IMR-90 (cell line): Measurements from ENCODE around the gene PAQR4. TPM values are rescaled to one million over a fixed set of nuclear protein-coding genes. Genes with fewer than 3 reads are reported as not detected.
A peak's percentile ranks its signal among the peaks of the same experiment; 100 is the strongest.

Source experiments
- ATAC-seq: fragments of 200-7000 bp; cut with Tn5 transposase; 2 replicates; pipeline ENCODE4 v1.9.1; 2020; ENCODE audit warnings: low read depth, mild to moderate bottlenecking, moderate library complexity
- BruUV-seq: library from RNA; stranded (reverse); fragments of 400-500 nt; replicated peaks from 2 replicates; lab custom pipeline; 2021; lab: Mats Ljungman, UMichigan
- CTCF ChIA-PET: fragments of 300-600 bp; formaldehyde crosslinking; extraction: SDS; loops from one replicate; lab custom pipeline; 2021; ENCODE audit warnings: antibody characterized with exemption; lab: Yijun Ruan, JAX
- POLR2A ChIA-PET: fragments of 300-600 bp; sonication (Branson Sonifier 250); formaldehyde crosslinking; loops from one replicate; lab custom pipeline; 2022; ENCODE audit warnings: antibody characterized with exemption; ENCODE audit not compliant: unreplicated experiment; lab: Charles Lee
- DNase-seq: peaks from one replicate; pipeline ENCODE4 v3.0.0; 2013
- H2AFZ ChIP-seq: replicated peaks from 2 replicates; pipeline ENCODE3; 2013; ENCODE audit warnings: low read length, mild to moderate bottlenecking; ENCODE audit not compliant: poor library complexity
- H2AK5ac ChIP-seq: 2 replicates; pipeline ENCODE4 v1.6.1; 2013; ENCODE audit warnings: low read depth, low read length, inconsistent platforms
- H2AK9ac ChIP-seq: replicated peaks from 2 replicates; pipeline ENCODE3; 2013; ENCODE audit warnings: mild to moderate bottlenecking, low read depth, low read length, moderate library complexity; ENCODE audit not compliant: poor library complexity
- H2BK120ac ChIP-seq: 2 replicates; pipeline ENCODE4 v1.6.1; 2013; ENCODE audit warnings: low read depth, low read length, inconsistent platforms
- H2BK15ac ChIP-seq: 3 replicates; pipeline ENCODE4 v1.6.1; 2013; ENCODE audit warnings: low read depth, low read length, inconsistent platforms
- H2BK20ac ChIP-seq: 2 replicates; pipeline ENCODE4 v1.6.1; 2013; ENCODE audit warnings: low read depth, mild to moderate bottlenecking, inconsistent platforms, low read length, moderate library complexity
- H2BK5ac ChIP-seq: 2 replicates; pipeline ENCODE4 v1.6.1; 2013; ENCODE audit warnings: mild to moderate bottlenecking, low read depth, low read length, inconsistent platforms; ENCODE audit not compliant: poor library complexity, severe bottlenecking
- H3K14ac ChIP-seq: replicated peaks from 2 replicates; pipeline ENCODE4 v1.6.1; 2013; ENCODE audit warnings: low read depth, low read length, inconsistent platforms
- H3K18ac ChIP-seq: 2 replicates; pipeline ENCODE4 v1.6.1; 2013; ENCODE audit warnings: low read depth, low read length, control low read depth
- H3K23ac ChIP-seq: 2 replicates; pipeline ENCODE4 v1.6.1; 2013; ENCODE audit warnings: low read depth, low read length, inconsistent platforms
- H3K27ac ChIP-seq: 2 replicates; pipeline ENCODE4 v1.5.1; 2013; ENCODE audit warnings: mild to moderate bottlenecking, control low read depth, low read length; ENCODE audit not compliant: insufficient read depth
- H3K27me3 ChIP-seq: 2 replicates; pipeline ENCODE4 v1.6.1; 2013; ENCODE audit warnings: low read length; ENCODE audit not compliant: control insufficient read depth, insufficient read depth
- H3K36me3 ChIP-seq: 2 replicates; pipeline ENCODE4 v1.6.1; 2013; ENCODE audit warnings: low read length, mixed read lengths; ENCODE audit not compliant: control insufficient read depth, insufficient read depth
- H3K4ac ChIP-seq: 2 replicates; pipeline ENCODE4 v1.6.1; 2013; ENCODE audit warnings: low read depth, low read length, inconsistent platforms
- H3K4me1 ChIP-seq: 2 replicates; pipeline ENCODE4 v1.6.1; 2013; ENCODE audit warnings: low read length, mixed read lengths; ENCODE audit not compliant: control insufficient read depth, insufficient read depth
- H3K4me2 ChIP-seq: 2 replicates; pipeline ENCODE4 v1.6.1; 2013; ENCODE audit warnings: low read depth, mild to moderate bottlenecking, control low read depth, low read length, moderate library complexity
- H3K4me3 ChIP-seq: 2 replicates; pipeline ENCODE4 v1.5.1; 2013; ENCODE audit warnings: low read depth, mild to moderate bottlenecking, control low read depth, low read length, moderate library complexity; ENCODE audit not compliant: insufficient read depth
- H3K56ac ChIP-seq: 2 replicates; pipeline ENCODE4 v1.6.1; 2013; ENCODE audit warnings: low read length, inconsistent platforms; ENCODE audit not compliant: insufficient read depth; ENCODE audit errors: extremely low read depth
- H3K79me1 ChIP-seq, 2 experiments: 2 replicates each; pipeline ENCODE4 v1.6.1; 2013; ENCODE audit warnings: low read length in 2 of 2, inconsistent platforms in 1 of 2, low read depth in 1 of 2
- H3K9ac ChIP-seq: 2 replicates; pipeline ENCODE4 v1.6.1; 2013; ENCODE audit warnings: low read depth, low read length, control low read depth
- H3K9me1 ChIP-seq: 2 replicates; pipeline ENCODE4 v1.6.1; 2013; ENCODE audit warnings: low read length, inconsistent platforms; ENCODE audit not compliant: insufficient read depth
- H3K9me3 ChIP-seq: 2 replicates; pipeline ENCODE4 v1.6.1; 2013; ENCODE audit warnings: low read length; ENCODE audit not compliant: control insufficient read depth, insufficient read depth
- H4K20me1 ChIP-seq: 2 replicates; pipeline ENCODE4 v1.6.1; 2013; ENCODE audit warnings: low read length, inconsistent platforms; ENCODE audit not compliant: insufficient read depth
- H4K5ac ChIP-seq: 2 replicates; pipeline ENCODE4 v1.6.1; 2013; ENCODE audit warnings: mild to moderate bottlenecking, low read depth, low read length, control low read depth
- H4K8ac ChIP-seq, 2 experiments: 2 replicates each; pipeline ENCODE4 v1.6.1; 2013; ENCODE audit warnings: low read depth in 2 of 2, low read length in 2 of 2, control low read depth in 1 of 2, inconsistent platforms in 1 of 2
- H4K91ac ChIP-seq: 2 replicates; pipeline ENCODE4 v1.6.1; 2013; ENCODE audit warnings: low read depth, low read length, inconsistent platforms; ENCODE audit not compliant: insufficient read depth
- BHLHE40 ChIP-seq: fragments of 150-350 bp; IDR thresholded peaks from 2 replicates; pipeline ENCODE4 v1.6.1; 2016; ENCODE audit warnings: mild to moderate bottlenecking, low read depth, low read length
- CEBPB ChIP-seq: IDR thresholded peaks from 2 replicates; pipeline ENCODE4 v1.6.1; 2012; ENCODE audit warnings: low read depth, low read length, improper control_type of control experiment
- CHD1 ChIP-seq: IDR thresholded peaks from 2 replicates; pipeline ENCODE4 v1.6.1; 2012; ENCODE audit warnings: low read depth, low read length, improper control_type of control experiment
- FOS ChIP-seq: fragments of 150-350 bp; IDR thresholded peaks from 2 replicates; pipeline ENCODE4 v1.6.1; 2016; ENCODE audit warnings: low read depth, low read length
- MAFK ChIP-seq: IDR thresholded peaks from 2 replicates; pipeline ENCODE4 v1.6.1; 2012; ENCODE audit warnings: low read depth, low read length, improper control_type of control experiment
- RAD21 ChIP-seq: IDR thresholded peaks from 2 replicates; pipeline ENCODE4 v1.6.1; 2012; ENCODE audit warnings: low read length, improper control_type of control experiment
- RCOR1 ChIP-seq: IDR thresholded peaks from 2 replicates; pipeline ENCODE4 v1.6.1; 2012; ENCODE audit warnings: mild to moderate bottlenecking, low read length, improper control_type of control experiment; ENCODE audit not compliant: insufficient replicate concordance
- SMC3 ChIP-seq: fragments of 150-350 bp; IDR thresholded peaks from 2 replicates; pipeline ENCODE4 v1.6.1; 2016; ENCODE audit warnings: low read depth, mild to moderate bottlenecking, antibody characterized with exemption, low read length, moderate library complexity
- WGBS, 2 experiments: methylation state at CpG; one replicate each; pipeline versions ENCODE4 v1.1.5 to v1.1.7; 2013; ENCODE audit warnings: missing lambda C conversion rate in 2 of 2; ENCODE audit not compliant: insufficient read length in 1 of 2; ENCODE audit errors: extremely low coverage in 2 of 2; 5-methylcytosine and 5-hydroxymethylcytosine counted together
- dilution Hi-C: fragments of 300-500 bp; cut with HindIII; formaldehyde crosslinking; loops from one replicate; pipeline ENCODE4 v1.14.3; 2018; ENCODE audit warnings: low sequenced_read_pairs; ENCODE audit not compliant: unreplicated experiment
- in situ Hi-C: fragments of 300-500 bp; cut with MboI; formaldehyde crosslinking; loops from 3 replicates; pipeline ENCODE4 v1.14.3; 2019; ENCODE audit warnings: low sequenced_read_pairs, inconsistent platforms, mixed read lengths
- intact Hi-C: fragments of 100-400 bp; cut with micrococcal nuclease; formaldehyde crosslinking; loops from 2 replicates; pipeline ENCODE4 v1.10.0; 2022
- polyA plus RNA-seq, 3 experiments: library from polyadenylated mRNA; depleted of rRNA; stranded (reverse); fragments of >200 nt; gene quantifications; 2 replicates each; pipeline ENCODE4 v1.2.3, GENCODE V29; 2012; ENCODE audit warnings: low replicate concordance in 1 of 3
- total RNA-seq: library from RNA; depleted of rRNA; stranded (reverse); fragments of >200 nt; gene quantifications from 2 replicates; pipeline ENCODE4 v1.2.3, GENCODE V29; 2012
- TF ChIP-seq, protein P1 (sequence below): conservative IDR thresholded peaks from 2 replicates; pipeline ENCODE4 v1.5.1; 2012; ENCODE audit warnings: mild to moderate bottlenecking, low read depth, low read length, improper control_type of control experiment
- TF ChIP-seq, protein P2 (sequence below): fragments of 150-350 bp; IDR thresholded peaks from 2 replicates; pipeline ENCODE4 v1.6.1; 2016; ENCODE audit warnings: low read depth, mild to moderate bottlenecking, low read length, moderate library complexity, borderline replicate concordance

PAQR4 gene
- total and polyA plus RNA-seq, 2 of the 4 experiments (the other 2 are of a cell fraction): 2.2 to 10.0 TPM

DNA sequence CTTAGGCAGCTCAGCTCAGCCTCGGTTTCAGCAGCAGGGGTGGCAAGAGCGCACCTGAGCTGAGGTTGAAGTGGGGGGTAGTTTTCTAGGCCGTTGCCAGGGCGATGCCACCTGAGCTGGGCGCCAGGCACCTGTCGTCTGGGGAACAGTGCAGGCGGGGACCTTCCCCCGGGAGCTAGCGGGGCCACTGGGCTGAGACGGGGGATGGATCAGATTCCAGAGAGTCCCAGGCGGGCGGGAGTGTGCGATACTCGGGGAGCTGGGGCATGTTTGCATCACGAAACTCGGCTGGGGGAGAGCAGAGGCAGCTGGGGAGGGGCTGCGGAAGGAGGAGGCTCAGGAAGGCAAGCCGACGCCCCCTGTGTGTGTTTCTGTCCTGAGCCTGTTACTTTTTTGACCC lies 43.1 kb downstream of the PAQR4 start:
- BruUV-seq: no TSS peak
- no peak overlapping the region for H3K4ac ChIP-seq
- H2AFZ ChIP-seq: peak overlapping the region; percentile 28
- ChIA-PET POLR2A (interaction anchor here (1.4 kb wide), 1 partner anchor 11 kb away, joined by 3 read pairs; no protein-coding TSS in a partner anchor), CTCF (interaction anchor here (0.6 kb wide), 2 partner anchors 8 to 29 kb away, joined by 3 to 5 read pairs; no protein-coding TSS in a partner anchor)
- H3K4me3 ChIP-seq: no peak overlapping the region
- dilution Hi-C loops (no loop called here), in situ Hi-C loops (no loop called here), intact Hi-C loops (no loop called here)
- H3K27me3 ChIP-seq: peaks cover 45% of the 10 kb centered on the region
- H4K20me1 ChIP-seq: peaks cover 4% of the 10 kb centered on the region; the same call in 1 of the 2 replicates
- H3K23ac ChIP-seq: no peak overlapping the region
- no peak overlapping the region for H2BK15ac ChIP-seq
- H3K4me1 ChIP-seq: peaks cover 3% of the 10 kb centered on the region; the same call in 1 of the 2 replicates
- no peak overlapping the region for H2BK120ac ChIP-seq
- H3K79me1 ChIP-seq: no peaks in the 10 kb centered on the region
- no peak overlapping the region for H3K4me2 ChIP-seq
- no peak overlapping the region for H2BK5ac ChIP-seq
- H4K8ac ChIP-seq: no peak overlapping the region
- no peak overlapping the region for H4K91ac ChIP-seq
- no peak for TF ChIP-seq CHD1
- TF ChIP-seq SMC3: no peak
- TF ChIP-seq CEBPB: no peak
- TF ChIP-seq BHLHE40: no peak
- TF ChIP-seq, protein P1, sequence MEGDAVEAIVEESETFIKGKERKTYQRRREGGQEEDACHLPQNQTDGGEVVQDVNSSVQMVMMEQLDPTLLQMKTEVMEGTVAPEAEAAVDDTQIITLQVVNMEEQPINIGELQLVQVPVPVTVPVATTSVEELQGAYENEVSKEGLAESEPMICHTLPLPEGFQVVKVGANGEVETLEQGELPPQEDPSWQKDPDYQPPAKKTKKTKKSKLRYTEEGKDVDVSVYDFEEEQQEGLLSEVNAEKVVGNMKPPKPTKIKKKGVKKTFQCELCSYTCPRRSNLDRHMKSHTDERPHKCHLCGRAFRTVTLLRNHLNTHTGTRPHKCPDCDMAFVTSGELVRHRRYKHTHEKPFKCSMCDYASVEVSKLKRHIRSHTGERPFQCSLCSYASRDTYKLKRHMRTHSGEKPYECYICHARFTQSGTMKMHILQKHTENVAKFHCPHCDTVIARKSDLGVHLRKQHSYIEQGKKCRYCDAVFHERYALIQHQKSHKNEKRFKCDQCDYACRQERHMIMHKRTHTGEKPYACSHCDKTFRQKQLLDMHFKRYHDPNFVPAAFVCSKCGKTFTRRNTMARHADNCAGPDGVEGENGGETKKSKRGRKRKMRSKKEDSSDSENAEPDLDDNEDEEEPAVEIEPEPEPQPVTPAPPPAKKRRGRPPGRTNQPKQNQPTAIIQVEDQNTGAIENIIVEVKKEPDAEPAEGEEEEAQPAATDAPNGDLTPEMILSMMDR: no peak
- TF ChIP-seq RAD21: no peak
- TF ChIP-seq RCOR1: no peak
- TF ChIP-seq, protein P2, sequence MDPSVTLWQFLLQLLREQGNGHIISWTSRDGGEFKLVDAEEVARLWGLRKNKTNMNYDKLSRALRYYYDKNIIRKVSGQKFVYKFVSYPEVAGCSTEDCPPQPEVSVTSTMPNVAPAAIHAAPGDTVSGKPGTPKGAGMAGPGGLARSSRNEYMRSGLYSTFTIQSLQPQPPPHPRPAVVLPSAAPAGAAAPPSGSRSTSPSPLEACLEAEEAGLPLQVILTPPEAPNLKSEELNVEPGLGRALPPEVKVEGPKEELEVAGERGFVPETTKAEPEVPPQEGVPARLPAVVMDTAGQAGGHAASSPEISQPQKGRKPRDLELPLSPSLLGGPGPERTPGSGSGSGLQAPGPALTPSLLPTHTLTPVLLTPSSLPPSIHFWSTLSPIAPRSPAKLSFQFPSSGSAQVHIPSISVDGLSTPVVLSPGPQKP: no peak
- no peak for TF ChIP-seq FOS
- TF ChIP-seq MAFK: no peak
- H3K9ac ChIP-seq: no peak overlapping the region
- no peak overlapping the region for H2AK9ac ChIP-seq
- no peak overlapping the region for H3K56ac ChIP-seq
- no peak overlapping the region for H2BK20ac ChIP-seq
- H4K5ac ChIP-seq: no peak overlapping the region
- H3K27ac ChIP-seq: no peak overlapping the region
- H3K36me3 ChIP-seq: no peaks in the 10 kb centered on the region
- H2AK5ac ChIP-seq: no peak overlapping the region
- ATAC-seq (no peak), DNase-seq (no peak)
- no peaks in the 10 kb centered on the region for H3K9me1 ChIP-seq
- H3K14ac ChIP-seq: no peak overlapping the region
- H3K9me3 ChIP-seq: no peaks in the 10 kb centered on the region
- H3K18ac ChIP-seq: no peak overlapping the region
- WGBS, 2 experiments: 30% methylated on average over 9 of the region's 19 CpGs; no CpG with 5 or more reads in 1 of the 2 experiments
